ENCODE results near the gene CCL27. TPM values are rescaled to one million over a fixed set of nuclear protein-coding genes. Genes with fewer than 3 reads are reported as not detected.
A peak's percentile ranks its signal among the peaks of the same experiment; 100 is the strongest.

Gene CCL27
- total and polyA plus RNA-seq, 10 of the 15 experiments (the other 5 are each of a cell fraction or from before 2014, with no cell fraction given): 0.45 TPM; not detected in 9

DNA sequence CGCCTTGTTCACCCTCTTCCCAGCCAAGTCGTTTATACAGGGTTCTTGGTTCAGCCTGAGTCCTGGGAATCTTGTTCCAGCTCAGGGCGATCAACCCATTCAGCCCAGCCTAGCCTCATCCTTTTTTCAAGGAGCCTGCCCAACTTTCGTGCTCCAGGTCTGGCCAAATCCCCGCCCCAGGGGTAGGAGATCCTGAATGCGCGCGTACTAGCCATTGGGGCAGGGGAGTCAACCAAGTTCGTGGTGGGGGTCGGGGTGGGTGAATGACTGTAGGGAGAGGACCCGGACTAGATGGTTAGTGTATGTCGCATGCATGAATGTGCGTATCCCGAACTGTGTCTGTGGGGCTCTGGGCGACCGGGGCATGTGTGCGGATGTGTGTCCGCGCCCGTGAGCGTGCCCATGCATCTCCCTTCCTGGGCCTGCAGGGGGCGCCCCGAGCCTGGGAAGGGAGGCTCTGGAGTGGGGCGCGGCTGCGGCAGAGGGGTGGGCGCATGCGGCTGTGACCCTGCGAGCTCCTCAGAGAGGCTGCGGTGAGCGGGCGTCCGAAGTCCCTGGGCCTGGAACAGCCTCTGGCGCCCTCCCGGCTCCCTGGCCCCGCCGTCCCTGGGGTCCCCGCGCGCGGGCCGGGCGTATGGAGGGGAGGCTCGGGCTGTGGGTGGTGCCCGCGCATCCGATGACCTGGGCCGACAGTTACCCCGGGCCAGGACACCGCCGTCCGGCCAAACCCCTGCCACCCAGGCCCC lies 38.7 kb upstream of the CCL27 start:
- no peak overlapping the region for H3K4me3 ChIP-seq
- POLR2A ChIA-PET: interaction anchor here (0.7 kb wide), 1 partner anchor 606 kb away, joined by 5 read pairs; no protein-coding TSS in a partner anchor
- BruUV-seq (replicated peaks): no TSS peak
- H2AFZ ChIP-seq (ENCODE audit: control insufficient read depth, low read depth, low read length): no peak overlapping the region; the same call in 1 of the 2 replicates
- TF ChIP-seq RAD21 (IDR thresholded peaks at IDR 0.05; ENCODE audit: insufficient read depth, low read depth, low read length) (peak; percentile 34; the same call in 1 of the 2 replicates), POU2F2 (IDR thresholded peaks at IDR 0.05; ENCODE audit: borderline replicate concordance, low read depth, low read length) (no peak), BHLHE40 (IDR thresholded peaks at IDR 0.05; ENCODE audit: borderline replicate concordance in 1 of 2, low read depth in 2 of 2, low read length in 1 of 2) (peak in 1 of 2 experiments; percentile 43; a peak in 1 of 4 replicates)
- TF ChIP-seq, protein P1, sequence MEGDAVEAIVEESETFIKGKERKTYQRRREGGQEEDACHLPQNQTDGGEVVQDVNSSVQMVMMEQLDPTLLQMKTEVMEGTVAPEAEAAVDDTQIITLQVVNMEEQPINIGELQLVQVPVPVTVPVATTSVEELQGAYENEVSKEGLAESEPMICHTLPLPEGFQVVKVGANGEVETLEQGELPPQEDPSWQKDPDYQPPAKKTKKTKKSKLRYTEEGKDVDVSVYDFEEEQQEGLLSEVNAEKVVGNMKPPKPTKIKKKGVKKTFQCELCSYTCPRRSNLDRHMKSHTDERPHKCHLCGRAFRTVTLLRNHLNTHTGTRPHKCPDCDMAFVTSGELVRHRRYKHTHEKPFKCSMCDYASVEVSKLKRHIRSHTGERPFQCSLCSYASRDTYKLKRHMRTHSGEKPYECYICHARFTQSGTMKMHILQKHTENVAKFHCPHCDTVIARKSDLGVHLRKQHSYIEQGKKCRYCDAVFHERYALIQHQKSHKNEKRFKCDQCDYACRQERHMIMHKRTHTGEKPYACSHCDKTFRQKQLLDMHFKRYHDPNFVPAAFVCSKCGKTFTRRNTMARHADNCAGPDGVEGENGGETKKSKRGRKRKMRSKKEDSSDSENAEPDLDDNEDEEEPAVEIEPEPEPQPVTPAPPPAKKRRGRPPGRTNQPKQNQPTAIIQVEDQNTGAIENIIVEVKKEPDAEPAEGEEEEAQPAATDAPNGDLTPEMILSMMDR (IDR thresholded peaks at IDR 0.05 in 2 of 3, conservative IDR thresholded peaks at IDR 0.05 in 1 of 3; ENCODE audit: control insufficient read depth in 2 of 3, extremely low read depth in 1 of 3, insufficient read depth in 1 of 3, low read depth in 3 of 3, low read length in 3 of 3): peak; percentile 50 to 85 (median 52)
- CTCF ChIA-PET: interaction anchor here (0.9 to 1.4 kb wide), 6 partner anchors 9 to 350 kb away, joined by 3 to 5 read pairs (median 3); partner anchors contain the start of gene CCL21
- SMC1A ChIA-PET (ENCODE audit: uncharacterized antibody, unreplicated experiment): interaction anchor here (1.7 kb wide), 1 partner anchor 63 kb away, joined by 6 read pairs; no protein-coding TSS in a partner anchor
- H3K36me3 ChIP-seq (ENCODE audit: control insufficient read depth in 2 of 2, insufficient read depth in 2 of 2, low read length in 1 of 2): no peaks in the 10 kb centered on the region
- 17% methylated on average over 45 of the region's 52 CpGs for WGBS (ENCODE audit: insufficient coverage, insufficient replicate concordance, low lambda C conversion rate, missing lambda C conversion rate)
- ATAC-seq (peak; percentile 90), FAIRE-seq (no peak), DNase-seq (ENCODE audit: low read depth, low spot score) (no peak)
- intact Hi-C loops (cut with micrococcal nuclease; ENCODE audit: unreplicated experiment) (loop anchor here (2.0 kb wide), 1 partner anchor 86 kb away; no protein-coding TSS in a partner anchor), in situ Hi-C loops (cut with MboI) (no loop called here)
- RAD21 ChIA-PET (ENCODE audit: unreplicated experiment): no interaction called here
- H3K4me2 ChIP-seq (ENCODE audit: control insufficient read depth, insufficient read depth): peak overlapping the region; percentile 60
- H3K9me3 ChIP-seq (replicated peaks; ENCODE audit: control insufficient read depth, insufficient read depth, low read length): no peaks in the 10 kb centered on the region
- H3K27ac ChIP-seq (ENCODE audit: control insufficient read depth, insufficient read depth): no peak overlapping the region
- H3K9ac ChIP-seq (ENCODE audit: control insufficient read depth, insufficient read depth, low read length): no peak overlapping the region
- no peaks in the 10 kb centered on the region for H3K79me2 ChIP-seq (ENCODE audit: control insufficient read depth, insufficient read depth, low read length)
- H3K4me1 ChIP-seq (ENCODE audit: control insufficient read depth, insufficient read depth, low read length): no peaks in the 10 kb centered on the region
- no peaks in the 10 kb centered on the region for H4K20me1 ChIP-seq (ENCODE audit: control insufficient read depth, insufficient read depth)
- peaks cover 0 to 15% of the 10 kb centered on the region in 2 experiments; a peak in 3 of 4 replicates for H3K27me3 ChIP-seq (replicated peaks in 1 of 2; ENCODE audit: control insufficient read depth in 2 of 2, insufficient read depth in 2 of 2, low read length in 1 of 2)
